GM19438 (cell line): Measurements from ENCODE around the gene SPSB4.
"Not testable (repeated sequence)": the region's sequence is repeated elsewhere in the genome, so short reads cannot be mapped to it uniquely, and the experiment has no call there.

Source experiments
- ATAC-seq: cut with Tn5 transposase; IDR thresholded peaks from one replicate; pipeline ENCODE4 v1.9.1; 2021; ENCODE audit warnings: low read depth; ENCODE audit not compliant: unreplicated experiment

Gene SPSB4

GRCh38 chr3:141114179-141114745 lies 63.1 kb downstream of the SPSB4 start:
- ATAC-seq: no peak

GRCh38 chr3:141114816-141115460 lies 63.8 kb downstream of the SPSB4 start:
- ATAC-seq: no peak

- ATAC-seq: no peak
Measured at GRCh38 chr3:141115789-141116541, 64.8 kb downstream of the SPSB4 start.

GRCh38 chr3:141116721-141117120 lies 65.6 kb downstream of the SPSB4 start:
- no peak for ATAC-seq

- not testable (repeated sequence) for ATAC-seq
Measured at GRCh38 chr3:141117982-141118381, 66.8 kb downstream of the SPSB4 start.

- ATAC-seq: no peak
Measured at GRCh38 chr3:141122455-141123030, 71.4 kb downstream of the SPSB4 start.

- no peak for ATAC-seq
Measured at GRCh38 chr3:141123677-141124410, 72.7 kb downstream of the SPSB4 start.

GRCh38 chr3:141124715-141125114 lies 73.6 kb downstream of the SPSB4 start:
- no peak for ATAC-seq

- ATAC-seq: no peak
Measured at GRCh38 chr3:141125351-141125750, 74.2 kb downstream of the SPSB4 start.

- ATAC-seq: no peak
Measured at GRCh38 chr3:141126661-141127343, 75.7 kb downstream of the SPSB4 start.

- no peak for ATAC-seq
Measured at GRCh38 chr3:141127344-141128125, 76.4 kb downstream of the SPSB4 start.

- no peak for ATAC-seq
Measured at GRCh38 chr3:141128126-141128777, 77.1 kb downstream of the SPSB4 start.

GRCh38 chr3:141129049-141129448 lies 77.9 kb downstream of the SPSB4 start:
- no peak for ATAC-seq

- ATAC-seq: no peak
Measured at GRCh38 chr3:141129541-141130011, 78.4 kb downstream of the SPSB4 start.

GRCh38 chr3:141143517-141143916 lies 92.4 kb downstream of the SPSB4 start:
- no peak for ATAC-seq

- ATAC-seq: no peak
Measured at GRCh38 chr3:141146979-141147470, 95.9 kb downstream of the SPSB4 start.

GRCh38 chr3:141147657-141148056 lies 96.5 kb downstream of the SPSB4 start:
- ATAC-seq: no peak

GRCh38 chr3:141148169-141148568 lies 97.0 kb downstream of the SPSB4 start:
- no peak for ATAC-seq

- no peak for ATAC-seq
Measured at GRCh38 chr3:141148770-141149169, 97.6 kb downstream of the SPSB4 start.
